NK-92 (cell line): ENCODE results near the gene PNMA6E.

Experiments
- DNase-seq: peaks from one replicate; lab custom pipeline; 2025; ENCODE audit not compliant: unreplicated experiment; lab: John Stamatoyannopoulos, UW

The PNMA6E gene

DNA sequence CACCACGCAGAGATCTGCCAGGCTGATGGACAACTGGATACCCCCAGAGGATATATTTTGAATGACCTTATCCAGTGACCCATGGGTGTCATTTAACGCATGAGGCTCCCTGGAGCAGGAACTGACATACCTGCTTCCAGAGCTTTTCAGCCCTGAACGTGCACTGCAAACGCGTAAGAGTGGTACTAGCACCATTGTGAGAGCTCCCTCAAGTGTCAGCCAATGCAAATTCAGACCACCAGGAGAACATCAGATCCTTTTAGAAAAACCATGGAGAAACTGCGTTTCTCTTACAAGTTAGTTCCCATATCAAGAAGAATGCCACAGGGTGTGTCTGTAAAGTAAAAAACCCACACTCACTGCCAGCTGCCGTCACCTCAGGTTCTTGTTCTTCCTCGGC is 37.4 kb upstream of the PNMA6E start:
- no peak for DNase-seq

DNA sequence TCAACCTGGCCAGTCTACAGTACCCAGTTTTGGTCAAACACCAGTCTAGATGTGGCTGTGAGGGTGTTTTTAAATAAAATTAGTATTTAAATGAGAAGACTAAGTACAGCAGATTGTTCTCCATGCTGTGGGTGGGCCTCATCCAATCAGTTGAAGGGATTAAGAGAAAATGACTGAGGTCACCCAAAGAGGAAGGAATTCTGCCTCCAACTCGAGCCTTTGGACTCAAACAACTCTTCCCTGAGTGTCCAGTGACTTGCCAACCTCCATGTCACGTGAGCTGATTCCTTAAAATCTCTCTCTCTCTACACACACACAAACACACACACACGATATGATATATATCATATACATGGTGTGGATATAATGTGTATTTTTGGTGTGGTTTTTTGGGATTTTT is 34.7 kb upstream of the PNMA6E start:
- DNase-seq, result no peak

DNA sequence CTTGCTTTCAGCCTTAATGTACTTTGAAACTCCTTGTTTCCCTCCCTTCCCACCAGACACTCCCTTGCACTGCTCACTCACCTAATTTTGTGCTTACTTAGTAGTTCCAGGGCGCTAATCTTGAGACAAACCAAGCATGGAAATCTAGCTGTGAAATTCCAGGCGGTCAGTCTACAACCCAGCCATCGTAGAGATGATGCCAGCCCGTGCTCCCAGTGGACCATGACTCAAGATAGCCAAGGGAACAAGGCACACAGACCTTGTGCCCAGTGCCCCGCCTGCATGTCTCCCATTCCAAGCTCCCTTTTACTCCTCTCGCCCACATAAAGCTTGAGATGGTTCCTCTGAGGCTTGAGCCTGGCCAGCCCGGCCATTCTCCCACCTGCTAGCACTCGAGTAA is 33.7 kb upstream of the PNMA6E start:
- no peak for DNase-seq

DNA sequence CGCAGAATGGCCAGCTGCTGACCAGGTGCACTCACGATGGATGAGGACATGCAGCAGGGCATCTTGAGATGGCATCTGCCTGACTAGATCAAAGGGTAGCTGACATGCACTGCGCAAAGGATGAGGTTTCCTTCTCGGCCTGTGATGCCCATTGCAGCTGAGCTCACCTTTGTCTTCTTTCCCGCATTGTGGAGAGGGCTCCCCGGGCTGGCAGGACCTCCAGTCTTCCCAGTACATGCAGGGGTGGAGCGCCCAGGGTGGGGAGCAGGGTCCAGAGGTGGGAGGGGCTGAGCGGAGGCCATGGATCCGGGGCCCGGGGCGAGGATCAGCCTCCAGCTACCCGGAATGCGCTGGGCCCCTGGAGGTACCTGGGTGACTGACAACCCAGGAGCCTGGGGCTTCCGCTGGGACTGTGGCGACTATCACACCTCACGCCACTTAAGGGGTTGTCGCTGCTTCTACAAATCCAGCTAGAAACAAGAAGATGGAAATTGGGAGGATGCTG is 32.7 kb upstream of the PNMA6E start:
- DNase-seq, result no peak

DNA sequence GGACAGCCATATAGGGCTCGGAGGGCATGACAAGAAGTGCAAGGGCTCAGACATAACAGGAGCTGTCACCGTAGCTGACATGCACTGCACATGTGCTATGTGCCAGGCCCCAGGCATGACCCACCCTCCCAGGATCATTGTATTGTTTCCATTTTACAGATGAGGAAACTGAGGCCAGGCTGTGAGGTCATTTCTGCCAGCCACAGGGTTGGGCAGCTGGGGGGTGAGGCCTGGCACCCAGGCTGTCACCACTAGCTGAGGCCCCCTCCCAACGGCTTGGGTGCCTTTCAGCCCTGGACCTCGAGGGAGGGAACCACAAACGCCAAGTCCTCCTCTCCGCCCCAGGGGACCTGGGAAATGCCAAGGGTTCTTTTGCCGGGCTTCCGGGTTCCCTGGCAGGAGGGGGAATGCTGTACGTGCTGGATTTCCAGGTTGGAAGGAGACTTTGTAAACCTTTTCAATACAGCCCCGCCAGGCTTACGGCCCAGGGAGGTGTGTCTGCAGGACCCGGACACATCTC is 32.1 kb upstream of the PNMA6E start:
- no peak for DNase-seq

DNA sequence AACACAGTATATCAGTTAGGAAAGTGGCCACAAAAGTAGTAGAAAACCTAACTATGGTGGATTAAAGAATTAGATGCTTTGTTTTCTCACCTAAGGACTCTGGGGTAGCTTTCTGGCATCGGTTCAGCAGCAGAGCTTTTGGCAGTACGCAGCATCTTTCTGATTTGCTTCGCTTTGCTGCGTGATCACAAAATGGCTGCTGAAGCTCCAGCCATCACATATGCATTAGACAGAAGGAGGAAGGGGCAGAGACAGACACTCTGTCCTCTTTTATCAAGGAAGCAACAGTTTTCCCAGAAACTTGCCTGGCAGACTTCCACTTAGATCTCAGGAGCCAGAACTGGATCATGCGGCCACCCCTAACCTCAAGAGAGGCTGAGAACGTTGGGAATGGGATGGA is 29.6 kb upstream of the PNMA6E start:
- no peak for DNase-seq

DNA sequence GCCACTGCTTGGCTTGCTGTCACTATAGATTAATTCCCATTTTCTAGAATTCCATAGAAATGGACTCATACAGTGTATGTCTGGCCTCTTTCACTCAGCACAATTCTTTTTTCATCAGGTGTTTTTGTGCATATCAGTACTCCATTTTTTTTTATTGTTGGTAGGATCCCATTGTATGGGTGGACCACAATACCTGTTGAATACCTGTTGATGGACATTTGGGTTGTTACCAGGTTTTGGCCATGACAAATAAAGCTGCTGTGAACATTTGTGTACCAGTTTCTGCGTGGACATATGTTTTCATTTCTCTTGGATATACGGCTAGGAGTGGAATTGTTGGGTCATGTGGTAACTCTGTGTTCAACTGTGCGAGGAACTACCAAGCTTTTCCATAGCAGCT is 25.1 kb upstream of the PNMA6E start:
- no peak for DNase-seq

DNA sequence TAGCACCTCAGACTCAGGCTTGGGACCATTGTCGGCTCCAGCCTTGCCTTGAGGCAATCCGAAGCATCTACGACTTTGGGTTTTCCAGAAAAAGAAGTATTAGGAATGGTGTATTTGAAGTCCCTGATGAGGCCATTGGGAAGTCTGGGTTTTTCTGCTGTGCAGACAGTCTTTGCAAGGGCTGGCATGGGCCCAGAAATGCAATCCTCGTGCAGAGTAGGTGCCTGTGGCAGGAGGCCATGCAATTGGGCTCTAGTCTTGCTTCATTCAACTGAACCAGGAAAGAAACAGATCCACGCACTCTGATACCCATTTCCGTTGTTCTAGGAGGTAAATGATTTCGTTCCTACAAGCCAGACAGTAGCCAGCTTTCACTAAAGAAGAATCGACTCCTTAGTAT is 22.5 kb upstream of the PNMA6E start:
- DNase-seq, result no peak

DNA sequence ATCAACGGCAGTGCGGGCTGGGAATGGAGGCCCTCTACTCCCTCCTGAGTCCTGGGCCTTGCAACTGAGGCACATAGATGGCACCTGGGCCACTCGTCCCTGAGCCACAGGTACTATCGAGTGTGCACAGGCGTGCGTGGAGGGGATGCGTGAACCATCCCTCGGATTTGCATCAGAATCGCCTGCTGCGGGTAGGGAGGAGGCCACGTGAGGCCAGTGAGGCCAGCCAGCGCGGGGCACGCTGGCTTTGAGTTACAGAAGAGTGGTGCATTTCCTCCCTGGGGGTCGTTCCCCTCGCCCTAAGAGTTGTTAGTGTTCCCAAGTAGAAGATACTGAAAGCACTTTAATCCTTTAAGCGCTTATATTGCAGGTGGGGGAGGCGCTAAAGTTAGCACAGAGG is 20.7 kb upstream of the PNMA6E start:
- DNase-seq, result no peak

DNA sequence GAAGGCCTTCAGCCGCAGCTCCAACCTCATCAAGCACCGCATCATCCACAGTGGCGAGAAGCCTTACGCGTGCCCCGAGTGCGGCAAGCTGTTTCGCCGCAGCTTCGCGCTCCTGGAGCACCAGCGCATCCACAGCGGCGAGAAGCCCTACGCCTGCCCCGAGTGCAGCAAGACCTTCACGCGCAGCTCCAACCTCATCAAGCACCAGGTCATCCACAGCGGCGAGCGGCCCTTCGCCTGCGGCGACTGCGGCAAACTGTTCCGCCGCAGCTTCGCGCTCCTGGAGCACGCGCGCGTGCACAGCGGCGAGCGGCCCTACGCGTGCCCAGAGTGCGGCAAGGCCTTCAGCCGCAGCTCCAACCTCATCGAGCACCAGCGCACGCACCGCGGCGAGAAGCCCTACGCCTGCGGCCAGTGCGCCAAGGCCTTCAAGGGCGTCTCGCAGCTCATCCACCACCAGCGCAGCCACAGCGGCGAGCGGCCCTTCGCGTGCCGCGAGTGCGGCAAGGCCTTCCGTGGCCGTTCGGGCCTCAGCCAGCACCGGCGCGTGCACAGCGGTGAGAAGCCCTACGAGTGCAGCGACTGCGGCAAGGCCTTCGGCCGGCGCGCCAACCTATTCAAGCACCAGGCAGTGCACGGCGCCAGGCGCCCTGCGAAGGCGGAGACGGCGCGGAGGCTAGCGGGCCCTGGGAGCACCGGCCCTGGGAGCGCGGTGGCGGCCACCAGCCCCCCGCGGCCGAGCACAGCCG is 19.9 kb upstream of the PNMA6E start:
- no peak for DNase-seq

DNA sequence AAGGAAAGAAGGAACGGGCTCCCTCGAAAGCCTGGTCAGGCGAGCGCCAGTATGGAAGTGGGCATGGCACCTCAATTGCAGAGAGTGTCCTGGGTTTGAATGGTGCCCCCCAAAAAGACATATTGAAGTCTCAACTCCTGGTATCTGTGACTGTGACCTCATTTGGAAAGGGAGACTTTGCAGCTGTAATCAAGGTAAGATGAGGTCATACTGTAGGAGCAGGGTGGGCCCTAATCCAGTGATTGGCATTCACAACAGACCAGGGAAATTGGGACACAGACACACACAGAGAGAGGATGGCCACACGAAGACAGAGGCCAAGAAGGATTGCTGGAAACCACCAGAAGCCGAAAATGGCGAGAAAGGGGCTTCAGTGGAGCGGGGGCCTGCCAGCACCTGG is 16.5 kb upstream of the PNMA6E start:
- no peak for DNase-seq

DNA sequence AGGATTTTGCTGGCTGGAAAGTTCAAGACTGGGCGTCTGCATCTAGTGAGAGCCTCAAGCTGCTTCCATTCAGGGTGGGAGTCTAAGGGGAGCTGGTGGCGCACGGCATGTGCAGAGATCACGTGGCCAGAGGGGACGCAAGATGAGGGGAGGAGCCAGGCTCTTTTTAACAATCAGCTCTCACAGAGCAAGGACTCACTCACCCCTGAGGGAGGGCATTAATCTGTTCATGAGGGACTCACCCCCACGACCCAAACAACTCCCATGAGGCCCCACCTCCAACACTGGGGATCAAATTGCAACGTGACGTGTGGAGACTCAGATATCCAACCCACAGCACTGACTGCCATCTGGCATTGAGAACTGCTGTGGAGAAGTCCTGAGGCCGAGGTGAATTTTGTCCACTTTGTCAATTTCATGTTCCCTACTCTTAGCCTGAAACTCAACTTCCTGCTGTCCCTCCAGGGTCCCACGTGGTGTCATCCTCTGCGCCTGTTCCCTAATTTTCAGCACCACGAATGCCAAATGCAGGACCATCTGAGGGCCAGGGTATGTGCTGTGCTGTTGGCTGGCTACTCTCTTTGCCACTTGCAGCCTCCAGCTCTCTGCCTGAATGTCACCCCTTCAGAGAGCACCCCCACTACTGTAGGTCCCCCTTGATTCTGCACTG is 15.8 kb upstream of the PNMA6E start:
- no peak for DNase-seq

DNA sequence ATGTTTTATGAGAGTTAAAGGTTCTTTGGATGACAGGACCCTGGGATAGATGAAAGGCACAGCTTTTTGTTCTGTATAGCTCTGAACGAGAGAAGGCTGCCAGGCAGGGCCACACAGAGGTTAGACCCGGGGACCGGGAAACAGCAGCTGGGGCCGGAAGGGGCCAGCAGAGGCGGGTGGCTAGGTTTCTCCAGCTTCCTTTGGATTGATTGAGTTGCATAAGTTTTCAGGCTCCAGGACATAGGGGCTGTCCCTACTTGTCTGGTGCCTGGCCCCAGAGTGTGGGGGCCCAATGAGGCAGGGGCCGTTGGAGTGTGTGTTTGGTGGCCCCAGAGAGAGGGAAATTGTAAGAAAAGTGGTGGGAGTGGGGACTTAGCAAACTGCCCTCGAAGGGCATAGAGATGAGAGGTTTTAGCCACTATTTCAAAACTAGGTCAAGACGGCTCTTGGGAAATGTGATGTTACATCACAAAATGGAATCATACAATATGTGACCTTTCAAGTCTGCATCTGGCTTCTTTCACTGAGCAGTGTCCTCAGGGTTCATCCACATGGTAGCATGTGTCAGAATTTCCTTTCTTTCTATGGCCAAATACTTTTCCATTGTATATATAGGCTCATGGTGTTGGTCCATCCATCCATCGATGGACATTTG is 13.8 kb upstream of the PNMA6E start:
- DNase-seq, result no peak

DNA sequence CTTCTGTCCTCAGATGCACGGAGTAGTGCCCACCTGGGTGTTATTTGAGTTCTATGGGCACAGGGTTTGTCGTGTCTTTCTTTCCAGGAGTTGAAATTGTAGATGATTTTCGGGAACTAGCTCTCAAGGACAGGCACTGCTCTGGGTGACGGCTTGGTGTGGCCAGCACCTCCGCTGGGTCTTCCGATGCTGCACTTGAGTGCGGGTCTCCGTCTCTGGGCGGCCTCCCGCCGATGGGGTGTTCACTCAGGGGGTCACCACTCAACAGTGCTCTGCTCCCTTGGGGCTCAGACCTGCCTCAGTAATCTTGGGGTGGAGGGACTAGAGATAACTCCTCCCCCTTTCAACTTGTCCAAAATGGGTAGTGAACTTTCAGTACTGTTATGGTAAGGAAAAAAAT is 12.6 kb upstream of the PNMA6E start:
- no peak for DNase-seq

DNA sequence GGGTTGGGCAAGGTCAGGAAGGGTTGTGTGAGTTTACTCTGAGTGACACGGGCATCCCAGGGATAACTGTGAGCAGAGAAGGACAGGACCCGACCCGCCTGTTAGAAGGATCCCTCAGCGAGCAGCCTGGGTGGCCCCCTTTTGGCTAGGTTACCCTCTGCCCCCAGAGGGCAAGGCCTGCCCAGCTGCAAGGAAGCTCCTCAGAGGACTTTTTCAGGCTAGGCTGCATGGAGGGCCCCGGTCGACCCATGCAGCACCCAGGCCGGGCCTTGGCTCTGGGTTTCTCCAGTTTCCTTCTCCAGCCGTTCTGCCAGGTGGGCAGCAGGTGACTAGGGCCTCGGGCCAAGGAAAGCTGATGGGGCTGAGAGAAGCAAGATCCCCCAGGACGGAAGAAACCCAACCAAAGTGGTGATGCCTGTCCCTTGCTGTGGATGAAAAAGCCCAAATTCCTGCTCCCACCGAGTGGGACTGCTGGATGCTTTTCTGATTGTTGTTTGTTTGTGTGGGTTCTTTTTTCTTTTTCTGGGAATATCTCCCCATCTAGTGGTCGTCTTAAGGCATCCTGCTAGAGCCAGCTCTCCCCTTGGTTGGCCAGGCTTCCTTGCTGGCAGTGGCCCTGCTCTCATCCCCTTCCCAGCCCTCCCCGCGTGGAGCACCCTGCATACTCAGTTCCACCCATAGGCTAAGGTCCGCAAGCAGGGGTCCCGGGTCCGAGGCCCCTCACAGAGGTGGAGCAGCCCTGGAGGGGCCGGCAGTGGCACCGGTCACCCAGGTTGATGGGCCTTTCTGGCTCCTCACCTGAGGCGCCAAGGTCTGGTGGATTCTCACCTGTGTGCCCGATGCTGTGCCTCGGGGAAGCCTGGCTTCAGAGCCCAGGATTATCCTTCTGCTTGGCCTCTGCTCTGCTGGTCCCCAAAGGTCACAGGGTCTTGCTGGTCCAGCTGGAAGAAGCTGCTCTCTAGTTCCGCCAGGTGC is 11.9 kb upstream of the PNMA6E start:
- DNase-seq, result no peak

DNA sequence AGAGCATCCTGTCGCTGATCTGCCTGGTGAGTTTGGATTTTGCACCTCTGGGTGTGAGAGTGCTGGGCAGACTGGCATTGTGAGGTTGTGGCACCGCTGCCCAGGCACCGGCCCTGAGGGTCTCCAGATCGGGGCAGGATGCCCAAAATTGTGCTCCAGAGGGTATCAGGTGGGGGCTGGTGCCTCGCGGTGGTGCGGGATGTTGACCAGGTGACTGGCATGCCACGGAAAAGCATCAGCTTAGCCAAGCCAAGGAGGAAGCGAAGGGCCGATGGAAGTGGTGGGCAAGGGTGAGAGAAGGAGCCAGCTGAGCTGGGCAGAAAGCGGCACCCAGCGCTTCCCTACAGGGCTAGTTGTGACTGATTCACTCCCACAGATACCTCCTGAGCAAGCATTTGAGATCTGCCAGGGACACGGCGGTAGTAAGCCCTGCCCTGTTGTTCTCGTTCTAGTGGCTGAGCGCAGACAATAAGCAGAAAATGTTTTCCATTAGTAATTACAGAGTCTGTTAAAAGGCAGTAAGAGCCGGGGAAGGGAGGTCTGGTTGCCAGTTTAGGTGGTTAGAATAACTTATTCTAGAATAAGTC is 10.9 kb upstream of the PNMA6E start:
- no peak for DNase-seq

DNA sequence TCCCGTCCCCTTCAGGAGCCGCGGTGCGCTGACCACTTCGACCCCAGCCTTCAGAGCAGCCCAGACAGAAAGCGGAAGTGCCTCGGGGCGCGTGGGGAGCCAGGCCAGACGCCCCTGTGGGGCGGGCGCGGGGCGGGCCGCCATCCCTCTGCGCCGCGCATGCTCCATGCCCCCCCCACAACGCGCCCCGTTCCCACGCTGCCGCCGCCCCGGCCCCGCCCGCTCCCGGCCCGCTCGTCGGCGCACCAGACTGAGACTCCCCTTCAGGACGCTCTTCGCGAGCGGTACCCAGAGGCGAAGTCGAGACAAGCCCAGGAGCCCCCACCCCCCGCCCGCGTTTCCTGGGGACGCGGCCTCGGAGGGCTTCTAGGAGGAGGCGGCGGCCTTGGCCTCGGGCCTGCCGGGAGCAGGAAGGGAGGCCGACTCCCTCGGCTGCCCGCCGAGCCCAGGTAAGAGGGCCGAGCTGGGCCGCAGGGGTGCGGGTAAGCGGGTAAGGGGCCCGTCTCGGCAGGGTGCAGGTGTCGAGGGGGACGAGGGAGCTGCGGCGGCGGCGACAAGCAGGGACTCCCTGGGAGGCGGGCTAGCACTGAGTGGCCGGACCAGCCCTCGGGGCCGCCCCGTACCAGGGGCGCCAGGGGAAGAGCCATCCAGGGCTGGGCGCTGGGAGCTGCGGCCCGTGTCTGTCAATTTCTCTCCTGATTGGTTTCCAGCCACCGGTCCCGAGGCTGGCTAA is 10.3 kb upstream of the PNMA6E start, which contains the start of gene ZFP92:
ZFP92 (plus strand) TSS at position 218 of the 733 bp plus-strand sequence. CDS start 6,851 bp downstream, outside the sequence.
- no peak for DNase-seq

DNA sequence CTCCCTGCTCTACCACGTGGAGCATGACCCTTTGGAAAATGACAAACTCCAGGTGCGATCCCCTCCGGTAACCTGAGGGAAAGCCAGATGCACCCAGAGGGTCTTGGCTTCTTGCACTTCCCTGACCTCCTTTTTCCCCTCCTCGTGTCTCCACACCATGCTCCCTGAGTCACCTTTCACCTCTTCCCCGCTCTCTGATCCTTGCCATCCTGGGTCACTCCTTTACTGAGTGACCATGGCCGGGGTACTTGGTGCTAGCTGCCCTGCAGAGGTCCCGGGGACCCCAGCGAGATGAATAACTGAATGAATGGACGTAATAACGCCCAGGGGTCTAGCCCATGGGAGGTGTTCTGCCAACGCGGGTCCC is 9.7 kb upstream of the PNMA6E start:
- DNase-seq, result no peak

DNA sequence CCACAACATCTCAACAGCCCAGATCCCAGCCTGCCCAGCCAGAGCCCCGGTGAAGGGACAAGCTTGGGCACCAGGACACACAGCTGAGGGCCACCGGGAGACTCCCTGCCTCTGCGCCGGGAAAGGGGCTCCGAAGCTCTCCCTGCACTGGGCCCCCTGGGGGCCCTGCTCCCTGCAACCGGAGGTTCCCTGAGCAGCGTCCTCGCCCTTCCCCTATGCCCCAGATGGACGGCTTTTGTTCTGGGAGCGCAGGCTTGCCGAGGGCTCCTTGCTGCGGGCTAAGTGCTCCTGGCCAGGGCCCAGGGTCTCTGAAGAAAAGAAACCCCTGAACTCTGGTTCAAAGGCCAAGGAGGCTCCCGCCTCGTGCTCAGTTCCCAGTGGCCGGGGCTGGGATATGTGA is 9.2 kb upstream of the PNMA6E start:
- no peak for DNase-seq
